HEK293T (cell line): Measurements from ENCODE around the gene SPDYE4.

Source experiments
- CTBP1 ChIP-seq: fragments of 450-650 bp; IDR thresholded peaks from 2 replicates; pipeline ENCODE4 v1.6.1; 2016; ENCODE audit warnings: borderline replicate concordance
- FOXM1 ChIP-seq: fragments of 450-650 bp; IDR thresholded peaks from 2 replicates; pipeline ENCODE4 v1.6.1; 2017; ENCODE audit warnings: mild to moderate bottlenecking, borderline replicate concordance
- PKNOX1 ChIP-seq: fragments of 450-650 bp; IDR thresholded peaks from 2 replicates; pipeline ENCODE4 v1.6.1; 2016

- TF ChIP-seq CTBP1 (no peak), PKNOX1 (no peak), FOXM1 (no peak)
Measured at GRCh38 chr17:8798176-8798845, 40.0 kb upstream of the SPDYE4 start.
